Keratinocyte (primary cell): ENCODE data around the gene SAMD15.

Experiments
- EZH2 ChIP-seq: IDR thresholded peaks from one replicate; pipeline ENCODE4 v1.6.1; 2012; ENCODE audit warnings: inconsistent platforms, mild to moderate bottlenecking, low read length, moderate library complexity
- TF ChIP-seq, protein P1 (sequence below), 3 experiments: IDR thresholded peaks in 1 of 3; conservative IDR thresholded peaks in 1 of 3; optimal IDR thresholded peaks in 1 of 3; 2 replicates in 2 of 3; 3 replicates in 1 of 3; pipeline versions ENCODE3 to v1.5.1; 2011; ENCODE audit warnings: low read length in 3 of 3, mild to moderate bottlenecking in 3 of 3, moderate library complexity in 2 of 3, control low read depth in 1 of 3, inconsistent platforms in 1 of 3; ENCODE audit not compliant: insufficient read depth in 2 of 3; ENCODE audit errors: extremely low read depth in 1 of 3

GRCh38 chr14:77340389-77340788 lies 36.8 kb upstream of the SAMD15 start:
- TF ChIP-seq, protein P1, sequence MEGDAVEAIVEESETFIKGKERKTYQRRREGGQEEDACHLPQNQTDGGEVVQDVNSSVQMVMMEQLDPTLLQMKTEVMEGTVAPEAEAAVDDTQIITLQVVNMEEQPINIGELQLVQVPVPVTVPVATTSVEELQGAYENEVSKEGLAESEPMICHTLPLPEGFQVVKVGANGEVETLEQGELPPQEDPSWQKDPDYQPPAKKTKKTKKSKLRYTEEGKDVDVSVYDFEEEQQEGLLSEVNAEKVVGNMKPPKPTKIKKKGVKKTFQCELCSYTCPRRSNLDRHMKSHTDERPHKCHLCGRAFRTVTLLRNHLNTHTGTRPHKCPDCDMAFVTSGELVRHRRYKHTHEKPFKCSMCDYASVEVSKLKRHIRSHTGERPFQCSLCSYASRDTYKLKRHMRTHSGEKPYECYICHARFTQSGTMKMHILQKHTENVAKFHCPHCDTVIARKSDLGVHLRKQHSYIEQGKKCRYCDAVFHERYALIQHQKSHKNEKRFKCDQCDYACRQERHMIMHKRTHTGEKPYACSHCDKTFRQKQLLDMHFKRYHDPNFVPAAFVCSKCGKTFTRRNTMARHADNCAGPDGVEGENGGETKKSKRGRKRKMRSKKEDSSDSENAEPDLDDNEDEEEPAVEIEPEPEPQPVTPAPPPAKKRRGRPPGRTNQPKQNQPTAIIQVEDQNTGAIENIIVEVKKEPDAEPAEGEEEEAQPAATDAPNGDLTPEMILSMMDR (optimal IDR thresholded peaks at IDR 0.05 in 1 of 3, IDR thresholded peaks at IDR 0.05 in 1 of 3, conservative IDR thresholded peaks at IDR 0.05 in 1 of 3; ENCODE audit: extremely low read depth in 1 of 3, insufficient read depth in 2 of 3, low read length in 3 of 3): no peak
- TF ChIP-seq EZH2: no peak
